DOHH2 (cell line): ENCODE data around the gene DEPDC1B.
"Not testable (repeated sequence)": the region's sequence is repeated elsewhere in the genome, so short reads cannot be mapped to it uniquely, and the experiment has no call there.

Source experiments
- H3F3A ChIP-seq: fragments of 200-600 bp; sonication (generic), shearing (Covaris generic); 2 replicates; pipeline ENCODE4 v1.6.0; 2016; ENCODE audit warnings: antibody characterized with exemption, mild to moderate bottlenecking; ENCODE audit not compliant: control insufficient read depth, insufficient read depth
- H3K27ac ChIP-seq: fragments of 200-600 bp; sonication (generic); 2 replicates; pipeline ENCODE4 v1.5.1; 2014; ENCODE audit warnings: low read depth, mild to moderate bottlenecking, low read length, moderate library complexity
- H3K27me3 ChIP-seq: fragments of 200-600 bp; sonication (generic); 2 replicates; pipeline ENCODE4 v1.6.1; 2014; ENCODE audit warnings: mild to moderate bottlenecking, low read length, mixed read lengths; ENCODE audit not compliant: control insufficient read depth
- H3K36me3 ChIP-seq: fragments of 200-600 bp; sonication (generic); 2 replicates; pipeline ENCODE4 v1.6.1; 2014; ENCODE audit warnings: mild to moderate bottlenecking, low read length, moderate library complexity, mixed read lengths; ENCODE audit not compliant: control insufficient read depth
- H3K4me1 ChIP-seq: fragments of 200-600 bp; sonication (generic); 2 replicates; pipeline ENCODE4 v1.6.1; 2014; ENCODE audit warnings: mild to moderate bottlenecking, low read length, mixed read lengths; ENCODE audit not compliant: control insufficient read depth
- H3K4me2 ChIP-seq: fragments of 200-600 bp; sonication (generic); 2 replicates; pipeline ENCODE4 v1.6.0; 2014; ENCODE audit warnings: mild to moderate bottlenecking, low read length, moderate library complexity
- H3K4me3 ChIP-seq: fragments of 200-600 bp; sonication (generic); 2 replicates; pipeline ENCODE4 v1.5.1; 2014; ENCODE audit warnings: mild to moderate bottlenecking, low read length, mixed read lengths
- H3K79me2 ChIP-seq: fragments of 200-600 bp; sonication (generic); 2 replicates; pipeline ENCODE4 v1.6.1; 2014; ENCODE audit warnings: mild to moderate bottlenecking, low read length, mixed read lengths; ENCODE audit not compliant: control insufficient read depth
- H3K9me2 ChIP-seq: fragments of 200-600 bp; sonication (generic); replicated peaks from 2 replicates; pipeline ENCODE4 v1.6.1; 2014; ENCODE audit warnings: mild to moderate bottlenecking, low read length, mixed read lengths; ENCODE audit not compliant: control insufficient read depth
- H3K9me3 ChIP-seq: fragments of 200-600 bp; sonication (generic); 2 replicates; pipeline ENCODE4 v1.6.1; 2014; ENCODE audit warnings: antibody characterized with exemption, low read length, mixed read lengths; ENCODE audit not compliant: control insufficient read depth, insufficient read depth
- H4K20me1 ChIP-seq: fragments of 200-600 bp; sonication (generic); 2 replicates; pipeline ENCODE4 v1.6.0; 2014; ENCODE audit warnings: low read depth, mild to moderate bottlenecking, antibody characterized with exemption, low read length, moderate library complexity; ENCODE audit not compliant: control insufficient read depth, insufficient read depth
- CTCF ChIP-seq: fragments of 200-600 bp; sonication (generic); IDR thresholded peaks from one replicate; pipeline ENCODE4 v1.5.1; 2014; ENCODE audit warnings: antibody characterized with exemption, mild to moderate bottlenecking, low read depth, low read length; ENCODE audit not compliant: poor library complexity, severe bottlenecking
- EZH2phosphoT487 ChIP-seq: fragments of 200-600 bp; sonication (generic); IDR thresholded peaks from 2 replicates; pipeline ENCODE4 v1.6.1; 2017; ENCODE audit warnings: borderline replicate concordance, mild to moderate bottlenecking, antibody characterized with exemption, low read length, moderate library complexity, mixed read lengths

The DEPDC1B gene

GRCh38 chr5:60719329-60719728 lies 19.4 kb upstream of the DEPDC1B start:
- Histone ChIP-seq H3F3A (no peaks in the 10 kb centered on the region), H3K4me1 (no peaks in the 10 kb centered on the region), H3K36me3 (no peaks in the 10 kb centered on the region), H3K27me3 (peaks cover 6% of the 10 kb centered on the region; the same call in 1 of the 2 replicates), H3K79me2 (no peaks in the 10 kb centered on the region), H3K4me2 (no peak overlapping the region), H3K9me3 (no peaks in the 10 kb centered on the region), H3K9me2 (no peaks in the 10 kb centered on the region), H3K27ac (no peak overlapping the region), H4K20me1 (no peaks in the 10 kb centered on the region), H3K4me3 (no peak overlapping the region)
- TF ChIP-seq CTCF: no peak
- no peak for TF ChIP-seq EZH2phosphoT487

- no peaks in the 10 kb centered on the region for H3K9me2 ChIP-seq
- H3K36me3 ChIP-seq: no peaks in the 10 kb centered on the region
- peaks cover 6% of the 10 kb centered on the region; the same call in 1 of the 2 replicates for H3K27me3 ChIP-seq
- no peak overlapping the region for H3K4me2 ChIP-seq
- no peaks in the 10 kb centered on the region for H3K79me2 ChIP-seq
- H3K4me3 ChIP-seq: no peak overlapping the region
- no peaks in the 10 kb centered on the region for H4K20me1 ChIP-seq
- H3F3A ChIP-seq: no peaks in the 10 kb centered on the region
- no peak for TF ChIP-seq CTCF
- no peaks in the 10 kb centered on the region for H3K9me3 ChIP-seq
- no peaks in the 10 kb centered on the region for H3K4me1 ChIP-seq
- H3K27ac ChIP-seq: no peak overlapping the region
Measured at GRCh38 chr5:60718166-60718892, 18.4 kb upstream of the DEPDC1B start.

- H3K4me2 ChIP-seq, H3F3A ChIP-seq, H3K27me3 ChIP-seq, H4K20me1 ChIP-seq, H3K27ac ChIP-seq, H3K4me1 ChIP-seq, H3K9me2 ChIP-seq, H3K9me3 ChIP-seq, H3K79me2 ChIP-seq, H3K36me3 ChIP-seq, H3K4me3 ChIP-seq: not testable (repeated sequence)
Measured at GRCh38 chr5:60715201-60715928, 15.4 kb upstream of the DEPDC1B start.

- no peak for TF ChIP-seq EZH2phosphoT487
- no peak for TF ChIP-seq CTCF
- Histone ChIP-seq H3K27me3 (no peaks in the 10 kb centered on the region), H3K9me3 (no peaks in the 10 kb centered on the region), H3F3A (no peaks in the 10 kb centered on the region), H3K27ac (no peak overlapping the region), H3K4me3 (no peak overlapping the region), H3K4me2 (no peak overlapping the region), H3K36me3 (no peaks in the 10 kb centered on the region), H3K79me2 (no peaks in the 10 kb centered on the region), H3K4me1 (no peaks in the 10 kb centered on the region), H3K9me2 (no peaks in the 10 kb centered on the region), H4K20me1 (no peaks in the 10 kb centered on the region)
Measured at GRCh38 chr5:60712950-60713349, 13.0 kb upstream of the DEPDC1B start.

- not testable (repeated sequence) for H3K4me1 ChIP-seq, H3K79me2 ChIP-seq, H3F3A ChIP-seq, H3K36me3 ChIP-seq, H3K27me3 ChIP-seq, H4K20me1 ChIP-seq, H3K27ac ChIP-seq, H3K4me2 ChIP-seq, H3K4me3 ChIP-seq, H3K9me3 ChIP-seq, H3K9me2 ChIP-seq
Measured at GRCh38 chr5:60711892-60712291, 11.9 kb upstream of the DEPDC1B start.
